GM23338 (cell line): ENCODE data around the gene TNPO1. TPM values are rescaled to one million over a fixed set of nuclear protein-coding genes. Genes with fewer than 3 reads are reported as not detected.

ENCODE experiments used
- ATAC-seq: fragments of 200-7000 bp; cut with Tn5 transposase; 3 replicates; pipeline ENCODE4 v1.9.1; 2020
- DNase-seq: peaks from one replicate; pipeline ENCODE4 v3.0.0-alpha.2; 2015; ENCODE audit warnings: low spot score
- H2AFZ ChIP-seq: fragments of 200-600 bp; sonication (generic); 2 replicates; pipeline ENCODE4 v1.8.0; 2016; ENCODE audit warnings: antibody characterized with exemption, mild to moderate bottlenecking, moderate library complexity
- H3F3A ChIP-seq: fragments of 200-600 bp; sonication (generic); replicated peaks from 2 replicates; pipeline ENCODE4 v1.8.0; 2017; ENCODE audit warnings: antibody characterized with exemption, mixed run types, low read depth
- H3K27ac ChIP-seq: fragments of 200-600 bp; sonication (generic); 2 replicates; pipeline ENCODE4 v1.6.1; 2016; ENCODE audit warnings: low read depth
- H3K27me3 ChIP-seq: fragments of 200-600 bp; sonication (generic); 2 replicates; pipeline ENCODE4 v1.8.0; 2016; ENCODE audit warnings: mild to moderate bottlenecking, mixed run types, moderate library complexity; ENCODE audit not compliant: insufficient read depth
- H3K36me3 ChIP-seq: fragments of 200-600 bp; sonication (generic); 2 replicates; pipeline ENCODE4 v1.8.0; 2016; ENCODE audit warnings: mild to moderate bottlenecking; ENCODE audit not compliant: insufficient read depth
- H3K4me1 ChIP-seq: fragments of 200-600 bp; sonication (generic); 2 replicates; pipeline ENCODE4 v1.8.0; 2016; ENCODE audit warnings: mild to moderate bottlenecking, moderate library complexity; ENCODE audit not compliant: insufficient read depth
- H3K4me2 ChIP-seq: fragments of 200-600 bp; sonication (generic); 2 replicates; pipeline ENCODE4 v1.7.1; 2017; ENCODE audit warnings: mixed run types
- H3K4me3 ChIP-seq: fragments of 200-600 bp; sonication (generic); 2 replicates; pipeline ENCODE4 v1.6.1; 2016; ENCODE audit warnings: mixed run types
- H3K79me2 ChIP-seq: fragments of 200-600 bp; sonication (generic); replicated peaks from 2 replicates; pipeline ENCODE4 v1.8.0; 2017; ENCODE audit warnings: mild to moderate bottlenecking; ENCODE audit not compliant: insufficient read depth
- H3K9me2 ChIP-seq: fragments of 200-600 bp; sonication (generic); 2 replicates; pipeline ENCODE4 v1.8.0; 2017; ENCODE audit not compliant: insufficient read depth
- H4K20me1 ChIP-seq: fragments of 200-600 bp; sonication (generic); replicated peaks from 2 replicates; pipeline ENCODE4 v1.8.0; 2017; ENCODE audit warnings: mild to moderate bottlenecking; ENCODE audit not compliant: insufficient read depth
- H3K27ac Mint-ChIP-seq: 2 replicates; pipeline ENCODE4 v1.8.0; 2020; ENCODE audit warnings: inconsistent platforms, mild to moderate bottlenecking, moderate library complexity, mixed read lengths
- H3K27me3 Mint-ChIP-seq: 3 replicates; pipeline ENCODE4 v1.8.0; 2022; ENCODE audit warnings: low read depth, mild to moderate bottlenecking, moderate library complexity, mixed read lengths, inconsistent platforms; ENCODE audit not compliant: insufficient read depth, poor library complexity
- H3K36me3 Mint-ChIP-seq: 3 replicates; pipeline ENCODE4 v1.8.0; 2021; ENCODE audit warnings: low read depth, mild to moderate bottlenecking, inconsistent platforms, moderate library complexity, mixed read lengths
- H3K4me1 Mint-ChIP-seq: 3 replicates; pipeline ENCODE4 v1.8.0; 2020; ENCODE audit warnings: mild to moderate bottlenecking, inconsistent platforms, mixed read lengths
- H3K4me3 Mint-ChIP-seq: 3 replicates; pipeline ENCODE4 v1.8.0; 2021; ENCODE audit warnings: moderate library complexity, mild to moderate bottlenecking, inconsistent platforms, mixed read lengths
- H3K9me3 Mint-ChIP-seq: 3 replicates; pipeline ENCODE4 v1.8.0; 2020; ENCODE audit warnings: moderate library complexity, mild to moderate bottlenecking, inconsistent platforms, mixed read lengths
- CREB1 ChIP-seq: fragments of 250-450 bp; sonication (Bioruptor Pico); IDR thresholded peaks from 2 replicates; pipeline ENCODE4 v1.5.0; 2020; ENCODE audit warnings: low read depth, mild to moderate bottlenecking, moderate library complexity
- CTCF ChIP-seq, 2 experiments: fragments of 200-600 bp in 1 of 2; sonication (generic) in 1 of 2; conservative IDR thresholded peaks; 2 replicates each; pipeline versions ENCODE4 v1.5.1 to v1.6.1; 2016 to 2017; ENCODE audit warnings: antibody characterized with exemption in 2 of 2, low read depth in 2 of 2, mild to moderate bottlenecking in 2 of 2, moderate library complexity in 1 of 2
- EZH2 ChIP-seq: fragments of 200-600 bp; sonication (generic); IDR thresholded peaks from one replicate; pipeline ENCODE4 v1.8.0; 2017; ENCODE audit warnings: antibody characterized with exemption, mild to moderate bottlenecking, low read depth; ENCODE audit not compliant: unreplicated experiment
- EZH2phosphoT487 ChIP-seq: fragments of 200-600 bp; sonication (generic); IDR thresholded peaks from one replicate; pipeline ENCODE4 v1.8.1; 2018; ENCODE audit warnings: antibody characterized with exemption; ENCODE audit not compliant: unreplicated experiment
- JUNB ChIP-seq: IDR thresholded peaks from one replicate; pipeline ENCODE4 v1.6.1; 2016; ENCODE audit warnings: antibody characterized with exemption; ENCODE audit not compliant: unreplicated experiment
- NANOG ChIP-seq: IDR thresholded peaks from 2 replicates; pipeline ENCODE4 v1.6.1; 2016; ENCODE audit warnings: antibody characterized with exemption, borderline replicate concordance
- POLR2AphosphoS5 ChIP-seq: IDR thresholded peaks from 2 replicates; pipeline ENCODE4 v1.6.1; 2016; ENCODE audit warnings: antibody characterized with exemption, low read depth
- STAT1 ChIP-seq: IDR thresholded peaks from one replicate; pipeline ENCODE4 v1.6.1; 2016; ENCODE audit warnings: antibody characterized with exemption; ENCODE audit not compliant: unreplicated experiment
- ZNF114 ChIP-seq: fragments of 250-450 bp; sonication (Bioruptor Pico); IDR thresholded peaks from 2 replicates; pipeline ENCODE4 v1.5.0; 2020; ENCODE audit warnings: mild to moderate bottlenecking, moderate library complexity
- ZNF331 ChIP-seq: fragments of 250-450 bp; sonication (Bioruptor Pico); IDR thresholded peaks from 2 replicates; pipeline ENCODE4 v1.5.0; 2020; ENCODE audit warnings: low read depth, mild to moderate bottlenecking, moderate library complexity
- ZNF462 ChIP-seq: fragments of 250-450 bp; sonication (Bioruptor Pico); IDR thresholded peaks from 2 replicates; pipeline ENCODE4 v1.5.0; 2020; ENCODE audit warnings: mild to moderate bottlenecking, moderate library complexity
- long read RNA-seq: library from polyadenylated mRNA; unstranded; transcript quantifications from one replicate; pipeline ENCODE4 v2.0.0, GENCODE V29; 2020; ENCODE audit not compliant: unreplicated experiment
- polyA plus RNA-seq: library from polyadenylated mRNA; unstranded; fragments of >200 nt; fragmentation: Nextera tagmentation; extraction: Ambion mirVana; gene quantifications from 2 replicates; pipeline ENCODE4 v1.2.1, GENCODE V29; 2016
- total RNA-seq: library from RNA; depleted of rRNA; stranded (reverse); fragments of >200 nt; shearing (Covaris generic); gene quantifications from 2 replicates; pipeline ENCODE4 v1.2.3, GENCODE V29; 2014; rRNA removed
- TF ChIP-seq, protein P1 (sequence below): IDR thresholded peaks from 2 replicates; pipeline ENCODE4 v1.6.1; 2016; ENCODE audit warnings: antibody characterized with exemption
- TF ChIP-seq, protein P2 (sequence below): IDR thresholded peaks from one replicate; pipeline ENCODE4 v1.6.1; 2018; ENCODE audit warnings: antibody characterized with exemption; ENCODE audit not compliant: unreplicated experiment

The TNPO1 gene
- total RNA-seq (197 and 224 TPM in 2 replicates), polyA plus RNA-seq (94.7 and 117 TPM in 2 replicates)
- long read RNA-seq, full-length matches to known transcripts = 6 of 21 reads
- long read RNA-seq, partial matches to known transcripts = 8 of 21 reads
- long read RNA-seq, other reads (novel, unspliced or antisense) = 7 of 21 reads

DNA sequence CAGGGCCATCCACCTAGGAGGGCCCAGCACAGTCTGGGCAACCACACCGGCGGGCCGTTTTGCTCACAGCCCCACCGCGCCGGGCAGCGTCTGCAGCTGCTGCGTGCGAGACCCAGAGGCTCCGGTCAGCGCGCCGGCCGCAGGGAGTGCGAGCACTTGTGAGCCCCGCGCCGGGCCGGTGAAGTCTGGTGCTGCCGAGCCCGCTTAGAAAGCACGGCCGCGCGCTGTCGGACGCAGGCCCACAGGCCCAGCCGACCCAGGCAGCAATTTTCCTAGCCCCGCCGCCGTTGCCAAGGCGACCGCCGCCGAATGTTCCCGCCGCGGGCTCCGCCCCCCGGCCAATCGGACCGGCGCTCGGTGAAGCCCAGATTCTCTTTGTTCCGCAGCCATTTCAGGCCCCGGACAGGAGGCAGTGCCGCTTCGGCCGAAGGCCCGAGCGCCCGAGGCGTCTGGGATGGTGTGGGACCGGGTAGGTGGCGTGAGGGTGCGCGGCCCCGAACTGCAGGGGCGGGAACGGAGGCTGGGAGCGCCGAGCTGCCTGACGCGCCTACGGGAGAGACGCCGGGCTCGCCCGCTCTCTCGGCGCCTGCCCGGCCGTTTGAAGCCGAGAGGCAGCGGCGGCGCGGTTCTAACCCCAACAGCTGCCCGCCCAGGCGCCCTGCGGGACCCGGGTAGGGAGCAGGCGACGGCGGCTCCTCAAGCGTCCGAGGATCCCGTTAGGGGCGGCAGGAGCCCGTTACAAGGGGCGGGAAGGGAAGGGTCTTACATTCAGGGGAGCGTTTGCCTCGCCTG is at the start of gene TNPO1:
TNPO1 (plus strand) TSS at position 378 of the 792 bp plus-strand sequence; CDS start at position 455, 77 bp downstream.
- peak within 1 kb of the TSS; percentile 97 for H2AFZ ChIP-seq
- Mint-ChIP-seq H3K4me3 (peak within 1 kb of the TSS; percentile 91), H3K27ac (peak within 1 kb of the TSS; percentile 91), H3K36me3 (no peaks in the 10 kb centered on the region), H3K4me1 (peaks cover 18% of the 10 kb centered on the region; the same call in 2 of the 3 replicates), H3K9me3 (no peaks in the 10 kb centered on the region), H3K27me3 (peaks cover 6% of the 10 kb centered on the region)
- H4K20me1 ChIP-seq = no peaks in the 10 kb centered on the region
- peaks cover 8% of the 10 kb centered on the region; the same call in 1 of the 2 replicates for H3F3A ChIP-seq
- H3K4me3 ChIP-seq = peak within 1 kb of the TSS; percentile 80
- peaks cover 6% of the 10 kb centered on the region; the same call in 1 of the 2 replicates for H3K27me3 ChIP-seq
- TF ChIP-seq EZH2 (no peak), JUNB (no peak), CTCF (conservative IDR thresholded peaks at IDR 0.05; ENCODE audit: low read depth in 2 of 2) (0 out of 4 replicates have a peak, but pooled peaks of 1 of the 2 experiments have one; percentile 4), ZNF462 (CRISPR knock-in tag) (no peak), STAT1 (no peak), EZH2phosphoT487 (no peak), CREB1 (no peak), NANOG (no peak), POLR2AphosphoS5 (peak; percentile 95), ZNF114 (CRISPR knock-in tag) (no peak), ZNF331 (CRISPR knock-in tag) (no peak)
- TF ChIP-seq, protein P1, sequence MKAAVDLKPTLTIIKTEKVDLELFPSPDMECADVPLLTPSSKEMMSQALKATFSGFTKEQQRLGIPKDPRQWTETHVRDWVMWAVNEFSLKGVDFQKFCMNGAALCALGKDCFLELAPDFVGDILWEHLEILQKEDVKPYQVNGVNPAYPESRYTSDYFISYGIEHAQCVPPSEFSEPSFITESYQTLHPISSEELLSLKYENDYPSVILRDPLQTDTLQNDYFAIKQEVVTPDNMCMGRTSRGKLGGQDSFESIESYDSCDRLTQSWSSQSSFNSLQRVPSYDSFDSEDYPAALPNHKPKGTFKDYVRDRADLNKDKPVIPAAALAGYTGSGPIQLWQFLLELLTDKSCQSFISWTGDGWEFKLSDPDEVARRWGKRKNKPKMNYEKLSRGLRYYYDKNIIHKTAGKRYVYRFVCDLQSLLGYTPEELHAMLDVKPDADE = 0 out of 2 replicates have a peak, but pooled peaks have one; percentile 28
- TF ChIP-seq, protein P2, sequence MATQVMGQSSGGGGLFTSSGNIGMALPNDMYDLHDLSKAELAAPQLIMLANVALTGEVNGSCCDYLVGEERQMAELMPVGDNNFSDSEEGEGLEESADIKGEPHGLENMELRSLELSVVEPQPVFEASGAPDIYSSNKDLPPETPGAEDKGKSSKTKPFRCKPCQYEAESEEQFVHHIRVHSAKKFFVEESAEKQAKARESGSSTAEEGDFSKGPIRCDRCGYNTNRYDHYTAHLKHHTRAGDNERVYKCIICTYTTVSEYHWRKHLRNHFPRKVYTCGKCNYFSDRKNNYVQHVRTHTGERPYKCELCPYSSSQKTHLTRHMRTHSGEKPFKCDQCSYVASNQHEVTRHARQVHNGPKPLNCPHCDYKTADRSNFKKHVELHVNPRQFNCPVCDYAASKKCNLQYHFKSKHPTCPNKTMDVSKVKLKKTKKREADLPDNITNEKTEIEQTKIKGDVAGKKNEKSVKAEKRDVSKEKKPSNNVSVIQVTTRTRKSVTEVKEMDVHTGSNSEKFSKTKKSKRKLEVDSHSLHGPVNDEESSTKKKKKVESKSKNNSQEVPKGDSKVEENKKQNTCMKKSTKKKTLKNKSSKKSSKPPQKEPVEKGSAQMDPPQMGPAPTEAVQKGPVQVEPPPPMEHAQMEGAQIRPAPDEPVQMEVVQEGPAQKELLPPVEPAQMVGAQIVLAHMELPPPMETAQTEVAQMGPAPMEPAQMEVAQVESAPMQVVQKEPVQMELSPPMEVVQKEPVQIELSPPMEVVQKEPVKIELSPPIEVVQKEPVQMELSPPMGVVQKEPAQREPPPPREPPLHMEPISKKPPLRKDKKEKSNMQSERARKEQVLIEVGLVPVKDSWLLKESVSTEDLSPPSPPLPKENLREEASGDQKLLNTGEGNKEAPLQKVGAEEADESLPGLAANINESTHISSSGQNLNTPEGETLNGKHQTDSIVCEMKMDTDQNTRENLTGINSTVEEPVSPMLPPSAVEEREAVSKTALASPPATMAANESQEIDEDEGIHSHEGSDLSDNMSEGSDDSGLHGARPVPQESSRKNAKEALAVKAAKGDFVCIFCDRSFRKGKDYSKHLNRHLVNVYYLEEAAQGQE = no peak
- H3K79me2 ChIP-seq = peaks cover 27% of the 10 kb centered on the region
- H3K4me2 ChIP-seq = peak within 1 kb of the TSS; percentile 97
- H3K4me1 ChIP-seq = peaks cover 23% of the 10 kb centered on the region
- H3K27ac ChIP-seq = peak within 1 kb of the TSS; percentile 69
- DNase-seq = peak; percentile 92
- ATAC-seq = peak; percentile 89
- H3K9me2 ChIP-seq = no peaks in the 10 kb centered on the region
- H3K36me3 ChIP-seq = no peaks in the 10 kb centered on the region
